GM18867 (cell line): ENCODE data around the gene CHKB.
"Not testable (repeated sequence)": the region's sequence is repeated elsewhere in the genome, so short reads cannot be mapped to it uniquely, and the experiment has no call there.

Experiments used
- ATAC-seq: cut with Tn5 transposase; IDR thresholded peaks from one replicate; pipeline ENCODE4 v1.9.1; 2021; ENCODE audit warnings: mild to moderate bottlenecking, moderate library complexity; ENCODE audit not compliant: unreplicated experiment

CHKB gene

DNA sequence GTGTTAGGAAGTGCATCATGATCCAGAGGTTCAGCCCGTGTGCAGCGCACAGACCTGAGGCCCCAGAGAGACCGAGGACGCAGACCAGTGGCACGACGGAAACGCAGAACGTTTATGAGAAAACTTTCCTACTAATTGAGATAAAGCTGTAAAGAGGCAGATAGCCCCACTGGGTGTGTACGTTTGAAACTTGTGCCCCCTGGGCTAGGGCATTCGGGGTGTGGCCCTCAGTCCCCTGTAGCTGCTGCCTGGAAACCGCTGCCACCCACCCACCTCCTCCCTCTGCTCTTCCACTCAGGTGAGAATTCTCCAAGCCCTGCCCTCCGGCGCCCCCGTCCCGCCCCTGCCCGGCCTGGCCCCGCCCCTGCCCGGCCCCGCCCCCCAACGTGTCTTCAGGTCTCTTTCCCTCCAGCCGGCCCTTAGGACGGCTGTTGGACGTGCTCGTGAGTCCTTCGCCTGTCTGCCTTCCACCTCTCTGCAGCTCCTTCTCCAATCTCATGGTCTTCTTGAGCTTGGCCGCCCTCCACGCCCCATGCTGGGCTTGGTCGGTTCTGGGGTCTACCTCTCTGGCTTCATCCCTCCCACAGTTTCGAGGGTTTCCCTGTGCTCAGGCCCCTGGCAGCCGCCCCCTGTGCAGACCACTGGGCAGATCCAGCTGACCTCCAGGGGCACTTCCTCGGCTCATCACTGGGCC lies 30.0 kb upstream of the CHKB start:
- no peak for ATAC-seq

DNA sequence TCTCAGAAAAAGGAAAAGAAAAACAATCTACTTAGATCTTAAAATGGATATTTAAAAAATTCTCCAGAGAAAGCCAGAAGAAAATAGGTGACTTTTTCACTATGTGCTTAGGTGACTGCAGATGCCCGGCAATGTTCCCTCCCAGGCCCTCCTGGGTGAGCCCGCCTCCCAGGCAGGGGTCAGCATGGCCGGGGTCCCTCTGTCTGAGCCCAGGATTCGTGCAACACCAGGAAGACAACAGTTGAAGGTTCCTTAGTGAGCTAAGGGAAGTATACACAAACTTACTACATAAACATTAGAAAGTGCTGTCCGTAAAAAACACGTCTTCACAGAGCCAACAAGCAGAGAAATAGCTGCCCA lies 29.5 kb upstream of the CHKB start:
- ATAC-seq: no peak

DNA sequence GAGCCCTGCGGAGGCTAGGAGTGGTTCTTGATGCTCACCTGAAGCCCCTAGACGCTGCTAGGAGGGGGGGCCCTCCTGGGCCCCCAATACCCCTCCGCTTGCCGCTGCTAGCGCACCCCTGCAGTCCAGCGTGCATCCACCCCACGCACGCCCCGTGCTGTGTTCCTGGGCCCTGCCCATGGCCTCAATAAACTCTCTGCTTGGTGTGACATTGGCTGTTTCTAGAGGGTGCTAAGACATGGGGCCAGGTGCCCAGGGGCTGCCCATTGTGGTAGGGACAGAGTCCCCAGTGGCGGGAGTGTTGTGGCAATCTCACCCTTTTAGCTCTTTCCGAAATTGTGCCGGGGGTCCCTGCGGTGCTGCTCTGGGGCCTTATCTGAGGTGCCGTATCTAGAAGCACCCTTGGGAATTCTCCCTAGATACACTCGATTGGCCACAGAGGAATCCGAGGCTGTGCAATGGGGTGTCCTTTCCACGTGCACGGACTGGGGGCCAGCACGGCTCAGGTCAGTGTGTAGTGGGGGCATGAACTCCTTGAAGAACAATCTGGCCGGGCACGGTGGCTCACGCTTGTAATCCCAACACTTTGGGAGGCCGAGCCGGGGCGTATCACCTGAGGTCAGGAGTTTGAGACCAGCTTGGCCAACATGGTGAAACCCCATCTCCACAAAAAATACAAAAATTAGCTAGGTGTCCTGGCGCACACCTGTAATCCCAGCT lies 28.9 kb upstream of the CHKB start:
- ATAC-seq: no peak

DNA sequence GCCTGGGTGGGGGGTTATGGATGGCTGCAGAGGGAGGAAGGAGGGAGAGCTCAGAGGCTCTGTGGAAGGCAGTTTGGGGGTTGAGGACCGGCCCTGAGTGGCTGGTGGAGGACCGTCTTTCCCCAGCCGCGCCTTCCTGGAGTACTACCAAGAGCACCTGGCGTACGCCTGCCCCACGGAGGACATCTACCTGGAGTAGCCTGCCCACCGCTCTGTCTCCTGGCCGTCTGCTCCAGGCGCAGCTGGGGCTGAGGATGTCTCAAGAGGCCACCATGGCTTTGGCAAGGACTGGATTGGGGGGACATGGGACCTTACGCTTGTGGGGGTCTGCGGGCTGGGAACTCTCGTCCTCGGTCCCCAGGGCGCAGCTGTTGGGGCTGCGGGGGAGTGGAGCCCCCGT lies 27.9 kb upstream of the CHKB start:
- ATAC-seq: no peak

DNA sequence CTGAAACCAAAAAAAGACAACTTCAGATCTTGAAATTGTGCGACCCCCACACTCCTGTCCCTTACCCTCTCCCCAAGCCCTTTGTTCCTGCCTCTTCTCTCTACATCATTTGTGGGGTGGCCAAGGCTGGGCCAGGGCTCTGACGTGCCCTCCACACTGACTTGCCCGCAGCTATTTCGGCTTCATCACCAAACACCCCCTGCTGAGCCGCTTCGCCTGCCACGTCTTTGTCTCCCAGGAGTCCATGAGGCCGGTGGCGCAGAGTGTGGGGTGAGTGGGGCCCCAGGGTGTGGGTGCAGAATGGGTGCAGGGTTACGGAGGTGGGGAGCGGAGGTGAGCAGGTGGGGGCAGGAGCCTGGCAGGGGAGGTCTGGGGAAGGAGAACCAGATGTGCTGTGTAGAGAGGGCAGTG lies 27.4 kb upstream of the CHKB start:
- ATAC-seq: no peak

DNA sequence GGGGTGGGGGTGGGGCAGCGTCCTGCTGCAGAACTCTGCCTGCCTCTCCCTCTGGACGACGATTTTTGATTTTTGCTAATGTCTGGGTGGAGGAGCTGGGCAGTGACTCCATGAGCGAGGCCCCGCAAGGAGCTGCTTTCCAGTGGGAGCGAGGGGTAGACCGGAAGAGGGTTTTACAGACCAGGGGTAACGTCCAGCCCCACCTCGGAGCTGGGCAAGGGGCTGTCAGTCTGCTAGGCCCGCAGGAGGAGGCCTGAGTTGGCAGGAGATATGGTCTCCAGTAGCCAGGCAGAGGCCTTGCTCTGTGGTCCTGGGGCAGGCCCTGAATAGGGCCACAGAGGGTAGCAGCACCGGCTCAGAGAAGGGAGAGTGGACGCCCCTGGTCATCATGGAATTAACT lies 26.9 kb upstream of the CHKB start:
- ATAC-seq: no peak

DNA sequence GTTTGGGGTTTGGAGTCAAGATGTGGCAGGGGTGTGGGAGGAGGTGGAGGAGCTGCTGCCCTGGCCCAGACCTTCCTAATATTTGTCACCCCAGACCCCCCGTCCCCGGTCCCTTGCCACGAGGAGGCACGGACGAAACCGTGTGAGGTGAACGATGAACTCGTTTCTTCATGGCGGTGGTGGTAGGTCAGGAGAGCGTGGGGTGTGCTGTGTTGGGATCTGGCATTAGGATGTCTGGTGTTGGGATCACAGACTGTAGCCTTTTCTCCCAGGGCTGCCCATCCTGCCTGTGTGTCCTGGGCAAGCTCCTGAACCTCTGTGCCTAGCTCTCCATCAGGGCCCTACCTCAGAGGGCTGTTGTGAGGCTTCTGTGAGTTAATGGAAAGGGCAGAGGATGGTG lies 26.3 kb upstream of the CHKB start:
- no peak for ATAC-seq

DNA sequence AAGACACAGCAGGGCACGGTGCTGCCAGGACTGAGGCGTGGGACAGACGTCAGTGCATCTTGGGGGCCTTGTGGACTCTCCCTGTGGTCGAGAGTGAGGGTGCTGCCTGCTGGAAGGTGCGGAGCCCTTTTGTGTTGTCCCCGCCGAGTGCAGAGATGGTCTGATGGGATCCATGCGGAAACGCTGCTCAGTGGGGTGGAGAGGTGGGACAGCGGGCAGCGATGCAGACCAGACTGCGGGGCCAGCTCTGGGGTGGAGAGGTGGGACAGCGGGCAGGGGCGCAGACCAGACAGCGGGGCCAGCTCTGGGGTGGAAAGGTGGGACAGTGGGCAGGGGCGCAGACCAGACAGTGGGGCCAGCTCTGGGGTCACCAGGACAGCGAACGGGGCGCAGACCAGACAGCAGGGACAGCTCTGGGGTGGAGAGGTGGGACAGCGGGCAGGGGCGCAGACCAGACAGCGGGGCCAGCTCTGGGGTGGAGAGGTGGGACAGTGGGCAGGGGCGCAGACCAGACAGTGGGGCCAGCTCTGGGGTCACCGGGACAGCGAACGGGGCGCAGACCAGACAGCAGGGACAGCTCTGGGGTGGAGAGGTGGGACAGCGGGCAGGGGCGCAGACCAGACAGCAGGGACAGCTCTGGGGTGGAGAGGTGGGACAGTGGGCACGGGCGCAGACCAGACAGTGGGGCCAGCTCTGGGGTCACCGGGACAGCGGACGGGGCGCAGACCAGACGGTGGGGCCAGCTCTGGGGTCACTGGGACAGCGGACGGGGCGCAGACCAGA lies 25.6 kb upstream of the CHKB start:
- not testable (repeated sequence) for ATAC-seq

DNA sequence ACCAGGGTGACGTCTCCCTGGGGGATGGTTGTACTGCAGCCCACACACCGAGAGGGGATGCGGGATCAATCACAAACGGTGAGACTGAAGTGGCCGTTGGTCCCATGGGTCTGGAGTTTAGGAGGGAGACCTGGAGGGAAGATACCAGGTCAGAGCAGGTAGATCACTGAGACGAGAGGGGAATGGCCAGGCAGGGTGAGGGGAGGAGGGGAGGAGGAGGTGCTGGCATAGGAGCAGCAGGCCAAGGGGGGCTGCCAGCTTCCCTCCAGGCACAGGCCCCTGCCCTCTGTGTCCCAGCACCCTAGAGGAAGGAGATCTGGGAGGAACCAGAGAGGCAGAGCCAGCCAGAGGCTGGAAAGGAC lies 25.0 kb upstream of the CHKB start:
- no peak for ATAC-seq

DNA sequence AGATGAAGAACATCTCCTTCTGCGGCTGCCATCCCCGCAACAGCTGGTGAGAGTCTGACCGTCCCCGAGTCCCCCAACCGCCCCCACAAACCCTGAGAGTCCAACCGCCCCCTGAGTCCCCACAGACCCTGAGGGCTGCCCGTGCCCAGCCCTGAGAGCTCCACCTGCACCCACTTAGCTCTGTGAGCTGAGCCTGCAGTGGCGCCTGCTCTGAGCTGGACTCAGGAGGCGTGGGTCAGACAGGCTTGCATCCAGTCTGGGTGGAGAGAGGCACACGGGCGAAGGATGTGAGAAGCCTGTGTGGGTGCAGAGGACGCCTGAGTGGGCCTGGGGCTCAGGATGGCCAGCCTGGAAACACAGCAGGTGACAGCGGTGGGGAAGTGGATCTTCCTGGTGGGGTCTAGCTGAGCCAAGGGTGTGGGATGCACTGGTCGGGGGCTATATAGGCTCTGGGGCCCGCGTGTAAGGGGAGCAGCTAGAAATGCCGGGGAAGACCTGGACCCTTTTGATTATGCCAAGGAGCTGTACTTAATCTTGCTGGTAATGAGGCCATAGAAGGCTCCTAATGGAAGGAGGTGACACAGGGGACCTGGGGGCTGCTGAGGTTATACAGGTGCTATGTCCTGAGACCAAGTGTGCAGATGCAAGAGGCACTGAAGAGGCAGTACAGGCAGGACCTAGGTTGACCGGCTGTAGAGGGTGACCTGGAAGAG lies 24.5 kb upstream of the CHKB start:
- no peak for ATAC-seq

DNA sequence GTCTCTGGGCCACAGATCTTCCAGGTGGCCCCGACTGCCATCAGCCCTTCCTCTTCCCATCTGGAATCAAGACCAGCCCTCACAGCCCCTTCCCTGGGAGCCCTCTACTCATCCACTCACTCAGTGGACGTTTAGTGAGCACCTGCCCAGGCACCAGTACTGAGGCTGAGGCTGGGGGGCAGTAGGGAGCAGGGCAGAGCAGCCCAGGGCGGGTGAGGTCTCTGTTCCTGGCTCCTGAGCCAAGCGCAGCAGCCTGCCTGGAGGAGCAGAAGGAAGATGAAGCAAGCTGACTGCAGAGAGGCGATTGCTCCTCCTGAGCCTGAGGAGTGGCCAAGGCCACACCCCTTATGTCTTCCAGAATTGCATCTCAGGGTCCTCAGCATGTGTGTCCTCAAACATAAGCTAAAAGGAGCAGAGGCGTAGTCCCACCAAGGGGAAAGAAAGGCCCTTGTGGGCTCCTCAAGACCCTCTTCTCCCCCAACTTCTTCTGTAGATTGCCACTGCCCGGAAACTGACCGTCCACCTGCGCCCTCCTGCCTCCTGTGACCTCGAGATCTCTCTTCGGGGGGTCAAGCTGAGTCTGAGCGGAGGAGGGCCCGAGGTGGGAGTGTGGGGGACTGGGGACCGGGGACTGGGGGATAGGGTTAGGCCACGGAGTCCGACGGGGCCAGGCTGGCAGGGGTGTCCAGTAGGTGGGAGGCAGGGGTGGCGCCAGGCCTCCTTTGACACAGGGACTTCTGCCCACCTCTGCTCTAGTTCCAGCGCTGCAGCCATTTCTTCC lies 23.7 kb upstream of the CHKB start:
- ATAC-seq: no peak

DNA sequence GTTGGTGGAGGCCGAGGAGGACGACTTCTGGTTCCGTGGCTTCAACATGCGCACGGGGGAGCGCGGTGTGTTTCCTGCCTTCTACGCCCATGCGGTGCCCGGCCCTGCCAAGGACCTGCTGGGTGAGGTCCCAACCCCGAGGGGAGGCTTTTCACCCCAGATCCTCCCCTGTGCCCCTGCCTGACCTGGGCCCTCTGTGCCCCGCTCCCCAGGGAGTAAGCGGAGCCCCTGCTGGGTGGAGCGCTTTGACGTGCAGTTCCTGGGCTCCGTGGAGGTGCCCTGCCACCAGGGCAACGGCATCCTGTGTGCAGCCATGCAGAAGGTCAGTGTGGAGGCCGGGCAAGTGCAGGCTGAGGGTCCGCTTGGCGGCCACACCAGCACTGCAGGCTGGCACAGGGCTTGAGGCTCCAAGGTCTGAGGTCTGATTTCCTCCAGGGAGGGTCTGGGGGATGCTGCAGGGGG lies 23.0 kb upstream of the CHKB start:
- ATAC-seq: no peak

DNA sequence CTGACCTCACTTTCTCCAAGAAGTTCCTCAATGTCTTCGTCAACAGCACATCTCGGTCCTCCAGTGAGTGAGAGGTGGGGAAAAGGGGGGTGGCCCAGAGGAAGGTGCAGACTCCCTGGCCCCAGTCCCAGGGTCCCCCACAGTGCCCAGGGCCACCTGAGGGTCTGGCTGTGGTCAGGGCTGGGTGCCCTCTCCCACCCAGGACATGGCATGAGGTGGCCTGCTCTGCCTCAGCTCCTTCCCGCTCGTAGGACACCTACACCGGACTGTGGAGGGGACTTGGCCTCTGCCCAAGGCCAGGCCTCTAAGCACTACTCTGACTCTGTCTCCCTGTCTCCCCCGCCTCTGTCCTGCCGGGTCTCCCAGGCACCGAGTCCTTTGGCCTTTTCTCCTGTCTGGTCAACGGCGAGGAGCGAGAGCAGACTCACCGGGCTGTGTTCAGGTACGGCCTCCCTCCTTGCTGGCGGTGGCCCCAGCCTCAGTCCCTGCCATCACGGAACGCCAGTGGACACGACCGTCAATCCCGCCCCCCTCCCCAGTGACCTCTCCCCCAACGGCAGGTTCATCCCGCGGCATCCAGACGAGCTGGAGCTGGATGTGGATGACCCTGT lies 22.5 kb upstream of the CHKB start:
- ATAC-seq: no peak

DNA sequence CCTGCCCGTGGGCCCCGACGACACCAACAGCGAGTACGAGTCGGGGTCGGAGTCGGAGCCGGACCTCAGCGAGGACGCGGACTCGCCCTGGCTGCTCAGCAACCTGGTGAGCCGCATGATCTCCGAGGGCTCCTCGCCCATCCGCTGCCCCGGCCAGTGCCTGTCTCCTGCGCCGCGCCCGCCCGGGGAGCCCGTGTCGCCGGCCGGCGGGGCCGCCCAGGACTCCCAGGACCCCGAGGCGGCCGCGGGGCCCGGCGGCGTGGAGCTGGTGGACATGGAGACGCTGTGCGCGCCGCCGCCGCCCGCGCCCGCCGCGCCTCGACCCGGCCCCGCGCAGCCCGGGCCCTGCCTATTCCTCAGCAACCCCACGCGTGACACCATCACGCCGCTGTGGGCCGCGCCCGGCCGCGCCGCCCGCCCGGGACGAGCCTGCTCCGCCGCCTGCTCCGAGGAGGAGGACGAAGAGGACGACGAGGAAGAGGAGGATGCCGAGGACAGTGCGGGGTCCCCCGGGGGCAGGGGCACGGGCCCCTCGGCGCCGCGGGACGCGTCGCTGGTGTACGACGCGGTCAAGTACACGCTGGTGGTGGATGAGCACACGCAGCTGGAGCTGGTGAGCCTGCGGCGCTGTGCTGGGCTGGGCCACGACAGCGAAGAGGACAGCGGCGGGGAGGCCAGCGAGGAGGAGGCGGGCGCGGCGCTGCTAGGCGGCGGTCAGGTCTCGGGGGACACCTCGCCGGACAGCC lies 21.8 kb upstream of the CHKB start:
- no peak for ATAC-seq

DNA sequence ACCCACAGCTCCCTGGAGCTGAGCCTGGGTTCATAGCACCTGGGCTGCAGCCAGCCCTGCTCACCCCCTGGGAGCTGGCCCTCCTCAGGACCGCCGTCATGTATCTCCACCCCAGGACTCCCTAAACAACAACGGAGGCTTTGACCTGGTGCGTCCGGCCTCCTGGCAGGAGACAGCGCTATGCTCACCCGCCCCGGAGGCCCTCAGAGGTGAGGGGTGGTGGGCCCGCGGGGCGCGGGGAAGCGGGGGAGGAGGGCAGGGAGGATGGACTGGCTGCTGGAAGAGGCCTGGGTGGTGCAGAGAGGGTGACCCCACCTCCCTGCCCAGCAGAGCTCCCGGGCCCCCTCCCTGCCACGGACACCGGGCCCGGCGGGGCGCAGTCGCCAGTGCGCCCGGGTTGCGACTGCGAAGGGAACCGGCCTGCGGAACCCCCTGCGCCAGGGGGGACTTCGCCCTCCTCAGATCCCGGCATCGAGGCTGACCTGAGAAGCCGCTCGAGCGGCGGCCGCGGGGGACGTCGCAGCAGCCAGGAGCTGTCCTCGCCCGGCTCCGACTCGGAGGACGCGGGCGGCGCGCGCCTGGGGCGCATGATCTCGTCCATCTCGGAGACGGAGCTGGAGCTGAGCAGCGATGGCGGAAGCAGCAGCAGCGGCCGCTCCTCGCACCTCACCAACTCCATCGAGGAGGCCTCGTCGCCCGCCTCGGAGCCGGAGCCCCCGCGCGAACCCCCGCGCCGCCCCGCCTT lies 21.0 kb upstream of the CHKB start:
- no peak for ATAC-seq

DNA sequence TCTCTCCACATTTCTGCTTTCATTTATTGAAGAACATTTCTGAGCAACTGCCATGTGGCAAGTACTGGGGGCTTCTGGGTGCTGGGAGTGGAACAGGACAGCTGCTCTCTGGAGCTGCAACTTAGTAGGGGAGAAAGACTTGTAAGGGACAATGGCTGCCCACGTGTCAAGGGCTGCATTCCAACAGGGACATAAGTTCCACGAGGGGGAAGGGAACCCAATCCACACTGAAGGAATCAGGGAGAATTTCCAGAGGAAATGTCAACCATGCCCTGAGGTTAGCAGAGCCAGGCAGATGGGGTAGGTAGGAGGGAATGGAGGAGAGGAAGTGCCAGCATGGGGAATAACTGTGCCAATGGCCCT lies 19.7 kb upstream of the CHKB start:
- no peak for ATAC-seq

DNA sequence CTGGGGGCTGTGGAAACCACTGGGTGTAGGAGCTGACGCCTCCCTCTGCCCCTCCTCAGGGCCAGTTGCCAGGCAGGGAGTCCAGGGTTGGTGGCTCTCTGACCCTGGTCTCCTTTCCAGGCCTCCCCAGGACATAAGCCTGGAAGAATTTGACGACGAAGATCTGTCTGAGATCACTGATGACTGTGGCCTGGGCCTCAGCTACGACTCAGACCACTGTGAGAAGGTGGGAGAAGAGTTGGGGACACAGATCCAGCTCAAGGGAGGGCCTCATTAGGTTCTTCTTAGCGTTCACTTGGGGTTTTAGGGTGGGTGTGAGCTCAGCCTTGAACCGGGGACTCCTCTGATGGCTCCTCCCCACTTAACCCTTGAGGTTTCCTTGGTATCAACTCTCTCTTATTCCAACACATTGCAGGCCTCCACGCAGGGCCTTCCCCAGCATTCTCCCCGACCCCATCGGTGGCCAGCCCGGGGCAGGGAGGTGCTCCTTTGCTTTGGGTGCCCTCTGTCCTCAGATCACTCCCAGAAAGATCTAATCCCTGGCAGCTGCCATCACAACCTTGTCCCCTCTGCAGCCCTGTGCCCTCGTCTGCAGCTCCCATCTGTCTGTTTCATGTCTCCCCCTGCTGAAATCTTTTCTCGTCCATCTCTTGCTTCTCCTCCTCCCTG lies 19.2 kb upstream of the CHKB start:
- no peak for ATAC-seq

DNA sequence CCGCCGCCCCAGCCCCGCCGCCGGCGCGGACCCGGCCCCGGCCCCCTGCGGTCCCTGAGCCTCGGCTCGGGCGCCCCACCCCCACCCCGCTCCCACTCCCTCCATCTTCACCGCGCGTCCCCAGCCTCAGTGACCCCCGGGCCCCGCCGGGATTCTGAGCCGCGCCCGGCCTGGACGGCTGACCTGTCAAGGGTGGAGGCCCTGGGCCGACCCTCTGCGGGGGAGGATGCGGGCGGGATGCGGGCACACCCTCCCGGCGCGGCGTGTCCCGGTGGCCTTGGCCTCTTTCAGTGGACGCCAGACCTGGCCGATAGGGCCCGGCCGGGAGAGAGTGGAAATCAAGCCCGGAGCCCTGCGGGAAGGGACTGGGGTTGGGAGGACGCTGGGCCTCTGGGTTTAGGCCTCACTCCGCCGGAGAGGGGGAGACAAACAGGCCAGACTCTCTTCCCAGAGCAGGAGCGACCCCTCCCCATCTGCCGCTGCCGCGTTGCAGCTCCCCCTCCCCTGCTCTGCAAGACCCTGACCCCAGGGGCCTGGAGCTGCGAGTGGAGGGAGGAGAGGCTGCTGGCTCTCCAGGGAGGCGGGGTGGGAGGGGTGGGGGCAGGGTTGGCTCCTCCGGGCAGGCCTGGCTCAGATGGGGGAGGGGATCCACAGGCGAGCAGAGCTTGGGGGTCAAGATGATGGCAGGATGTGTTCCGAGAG lies 18.5 kb upstream of the CHKB start:
- ATAC-seq: no peak
